ENCODE results near the gene NHERF1. TPM values are rescaled to one million over a fixed set of nuclear protein-coding genes. Genes with fewer than 3 reads are reported as not detected.

NHERF1 gene
- total RNA-seq, 2 donors from 2014 or later = 186 to 244 TPM

- no peaks in the 10 kb centered on the region for H3K9me3 ChIP-seq
- peak overlapping the region; percentile 81 for H3K27ac ChIP-seq
- H3K9ac ChIP-seq (ENCODE audit: low read depth in 2 of 2, low read length in 2 of 2) = peak overlapping the region; percentile 93 to 97
- H3K27me3 ChIP-seq = no peaks in the 10 kb centered on the region
- H3K36me3 ChIP-seq = no peaks in the 10 kb centered on the region
- TF ChIP-seq CTCF (IDR thresholded peaks at IDR 0.05) = no peak
- intact Hi-C loops (cut with DNase I) = no loop called here
- DNase-seq = peak; percentile 63
- H3K4me1 ChIP-seq = peaks cover 23% of the 10 kb centered on the region
- peak overlapping the region; percentile 85 for H3K4me3 ChIP-seq
Observed at GRCh38 chr17:74749279-74750038, 1.0 kb downstream of the NHERF1 start.

GRCh38 chr17:74750039-74750326 lies 1.6 kb downstream of the NHERF1 start:
- TF ChIP-seq CTCF (IDR thresholded peaks at IDR 0.05) = no peak
- H3K9me3 ChIP-seq = no peaks in the 10 kb centered on the region
- H3K4me1 ChIP-seq = peaks cover 19% of the 10 kb centered on the region
- no peaks in the 10 kb centered on the region for H3K27me3 ChIP-seq
- H3K4me3 ChIP-seq = peak overlapping the region; percentile 85
- peak overlapping the region; percentile 81 for H3K27ac ChIP-seq
- no peak for DNase-seq
- no peaks in the 10 kb centered on the region for H3K36me3 ChIP-seq
- H3K9ac ChIP-seq (ENCODE audit: low read depth in 2 of 2, low read length in 2 of 2) = peak overlapping the region; percentile 93 to 97
- intact Hi-C loops (cut with DNase I) = no loop called here

GRCh38 chr17:74750327-74751069 lies 2.1 kb downstream of the NHERF1 start:
- H3K9ac ChIP-seq (ENCODE audit: low read depth in 2 of 2, low read length in 2 of 2) = peak overlapping the region; percentile 93 to 97
- peak; percentile 64 for DNase-seq
- H3K27ac ChIP-seq = peak overlapping the region; percentile 81
- H3K9me3 ChIP-seq = no peaks in the 10 kb centered on the region
- intact Hi-C loops (cut with DNase I) = no loop called here
- H3K36me3 ChIP-seq = no peaks in the 10 kb centered on the region
- H3K4me1 ChIP-seq = peaks cover 14% of the 10 kb centered on the region
- no peaks in the 10 kb centered on the region for H3K27me3 ChIP-seq
- no peak for TF ChIP-seq CTCF (IDR thresholded peaks at IDR 0.05)
- H3K4me3 ChIP-seq = peak overlapping the region; percentile 85

- intact Hi-C loops (cut with DNase I) = no loop called here
- no peak for TF ChIP-seq CTCF (IDR thresholded peaks at IDR 0.05)
- DNase-seq = no peak
- Histone ChIP-seq H3K36me3 (no peaks in the 10 kb centered on the region), H3K9me3 (no peaks in the 10 kb centered on the region), H3K27me3 (no peaks in the 10 kb centered on the region), H3K27ac (no peak overlapping the region), H3K4me3 (no peak overlapping the region), H3K9ac (ENCODE audit: low read depth in 2 of 2, low read length in 2 of 2) (peak overlapping the region in 1 of 2 donors; percentile 15), H3K4me1 (peaks cover 21% of the 10 kb centered on the region)
Observed at GRCh38 chr17:74752415-74752814, 4.0 kb downstream of the NHERF1 start.

- intact Hi-C loops (cut with DNase I) = no loop called here
- H3K9me3 ChIP-seq = no peaks in the 10 kb centered on the region
- no peak for DNase-seq
- no peaks in the 10 kb centered on the region for H3K36me3 ChIP-seq
- peaks cover 26% of the 10 kb centered on the region for H3K4me1 ChIP-seq
- no peak for TF ChIP-seq CTCF (IDR thresholded peaks at IDR 0.05)
- H3K27me3 ChIP-seq = no peaks in the 10 kb centered on the region
- H3K4me3 ChIP-seq = no peak overlapping the region
- no peak overlapping the region for H3K27ac ChIP-seq
- peak overlapping the region in 1 of 2 donors; percentile 15 for H3K9ac ChIP-seq (ENCODE audit: low read depth in 2 of 2, low read length in 2 of 2)
Observed at GRCh38 chr17:74752822-74753401, 4.5 kb downstream of the NHERF1 start.
